GM12878 (cell line): ENCODE results near the gene CEP68. TPM values are rescaled to one million over a fixed set of nuclear protein-coding genes. Genes with fewer than 3 reads are reported as not detected.

Experiments used
- ATAC-seq: fragments of 200-7000 bp; cut with Tn5 transposase; 3 replicates; pipeline ENCODE4 v1.9.1; 2020; ENCODE audit warnings: mild to moderate bottlenecking, moderate library complexity
- BruUV-seq: library from RNA; stranded (reverse); fragments of 400-500 nt; replicated peaks from 2 replicates; lab custom pipeline; 2021; lab: Mats Ljungman, UMichigan
- CTCF ChIA-PET: fragments of 300-600 bp; sonication (Branson Sonifier 250); formaldehyde crosslinking; extraction: SDS; loops from one replicate; lab custom pipeline; 2021; ENCODE audit warnings: inconsistent platforms; lab: Yijun Ruan, JAX
- POLR2A ChIA-PET: fragments of 350-600 bp; formaldehyde crosslinking; extraction: SDS; loops from one replicate; lab custom pipeline; 2021; ENCODE audit warnings: inconsistent platforms; lab: Charles Lee
- RAD21 ChIA-PET: fragments of 300-600 bp; sonication (Branson Sonifier 250); formaldehyde crosslinking; loops from one replicate; lab custom pipeline; 2023; ENCODE audit warnings: antibody characterized with exemption; ENCODE audit not compliant: unreplicated experiment; lab: Charles Lee
- SMC1A ChIA-PET: fragments of 300-600 bp; sonication (Branson Sonifier 250); formaldehyde crosslinking; loops from one replicate; lab custom pipeline; 2023; ENCODE audit not compliant: unreplicated experiment, uncharacterized antibody; lab: Charles Lee
- DNase-seq: peaks from one replicate; pipeline ENCODE4 v3.0.0-alpha.2; 2011; ENCODE audit warnings: low read depth, low spot score
- FAIRE-seq: peaks from 3 replicates; lab custom pipeline; 2011; peaks lifted over from hg19 to GRCh38; lab: Jason Lieb, UNC
- H2AFZ ChIP-seq: 2 replicates; pipeline ENCODE4 v1.6.0; 2011; ENCODE audit warnings: low read depth, low read length, control low read depth; ENCODE audit not compliant: control insufficient read depth
- H3K27ac ChIP-seq: 2 replicates; pipeline ENCODE4 v1.5.1; 2011; ENCODE audit warnings: control low read depth; ENCODE audit not compliant: control insufficient read depth, insufficient read depth
- H3K27me3 ChIP-seq, 2 experiments: replicated peaks in 1 of 2; 2 replicates each; pipeline versions ENCODE4 v1.6.0 to v1.6.1; 2011; ENCODE audit warnings: low read length in 1 of 2; ENCODE audit not compliant: control insufficient read depth in 2 of 2, insufficient read depth in 2 of 2
- H3K36me3 ChIP-seq, 2 experiments: 2 replicates each; pipeline ENCODE4 v1.5.1; 2011; ENCODE audit warnings: low read length in 1 of 2; ENCODE audit not compliant: control insufficient read depth in 2 of 2, insufficient read depth in 2 of 2
- H3K4me1 ChIP-seq: 2 replicates; pipeline ENCODE4 v1.6.1; 2011; ENCODE audit warnings: mild to moderate bottlenecking, low read length, moderate library complexity, mixed read lengths; ENCODE audit not compliant: control insufficient read depth, insufficient read depth
- H3K4me2 ChIP-seq: 2 replicates; pipeline ENCODE4 v1.6.0; 2011; ENCODE audit warnings: control low read depth; ENCODE audit not compliant: control insufficient read depth, insufficient read depth
- H3K4me3 ChIP-seq: fragments of 200-600 bp; sonication (generic); 2 replicates; pipeline ENCODE4 v1.5.1; 2016
- H3K79me2 ChIP-seq: 2 replicates; pipeline ENCODE4 v1.6.0; 2011; ENCODE audit warnings: low read length; ENCODE audit not compliant: control insufficient read depth, insufficient read depth
- H3K9ac ChIP-seq: 2 replicates; pipeline ENCODE4 v1.8.0; 2011; ENCODE audit warnings: low read length, control low read depth, mixed read lengths; ENCODE audit not compliant: control insufficient read depth, insufficient read depth
- H3K9me3 ChIP-seq: replicated peaks from 3 replicates; pipeline ENCODE4 v1.5.1; 2011; ENCODE audit warnings: mild to moderate bottlenecking, low read length; ENCODE audit not compliant: control insufficient read depth, insufficient read depth
- H4K20me1 ChIP-seq: 2 replicates; pipeline ENCODE4 v1.6.0; 2011; ENCODE audit not compliant: control insufficient read depth, insufficient read depth
- IRF4 ChIP-seq: IDR thresholded peaks from 2 replicates; pipeline ENCODE4 v1.6.1; 2011; ENCODE audit warnings: low read depth, low read length
- WGBS: methylation state at CpG from one replicate; pipeline ENCODE4 v1.1.6; 2016; ENCODE audit warnings: low lambda C conversion rate; ENCODE audit not compliant: insufficient replicate concordance, insufficient coverage; ENCODE audit errors: missing lambda C conversion rate; 5-methylcytosine and 5-hydroxymethylcytosine counted together
- in situ Hi-C: fragments of 300-500 bp; cut with MboI; formaldehyde crosslinking; loops from 9 replicates; pipeline ENCODE4 v1.14.3; 2018; ENCODE audit warnings: mixed read lengths
- intact Hi-C: fragments of 100-400 bp; cut with micrococcal nuclease; formaldehyde crosslinking; loops from one replicate; pipeline ENCODE4 v1.14.2; 2022; ENCODE audit not compliant: unreplicated experiment
- polyA plus RNA-seq, 11 experiments: library from polyadenylated mRNA; depleted of rRNA in 4 of 11; unstranded in 6 of 11; stranded (reverse) in 5 of 11; fragments of >200 nt; fragmentation: Nextera tagmentation in 4 of 11; fragmentation: Illumina TruSeq in 1 of 11; extraction: Ambion mirVana in 4 of 11; extraction: Trizol in 1 of 11; gene quantifications; 1 replicate in 1 of 11; 2 replicates in 10 of 11; pipeline versions ENCODE4 v1.2.1 to v1.2.3, GENCODE V29; 2011 to 2016; ENCODE audit warnings: inconsistent platforms in 2 of 11, missing spikeins in 2 of 11, low read depth in 1 of 11
- total RNA-seq, 4 experiments: library from RNA; depleted of rRNA in 3 of 4; stranded (reverse); fragments of >200 nt in 3 of 4; fragmentation: Illumina TruSeq in 1 of 4; extraction: Trizol in 1 of 4; gene quantifications; 2 replicates each; pipeline versions ENCODE4 v1.2.1 to v1.2.3, GENCODE V29; 2013 to 2021
- TF ChIP-seq, protein P1 (sequence below): fragments of 150-350 bp; IDR thresholded peaks from 2 replicates; pipeline ENCODE4 v1.6.1; 2016; ENCODE audit warnings: low read depth, low read length
- TF ChIP-seq, protein P2 (sequence below): fragments of 450-650 bp; IDR thresholded peaks from 2 replicates; pipeline ENCODE4 v1.6.1; 2017; ENCODE audit warnings: mild to moderate bottlenecking, low read depth, inconsistent platforms; ENCODE audit not compliant: poor library complexity, severe bottlenecking

The CEP68 gene
- total and polyA plus RNA-seq, 10 of the 15 experiments (the other 5 are each of a cell fraction or from before 2014, with no cell fraction given): 1.1 to 11.1 (median 7.4) TPM

DNA sequence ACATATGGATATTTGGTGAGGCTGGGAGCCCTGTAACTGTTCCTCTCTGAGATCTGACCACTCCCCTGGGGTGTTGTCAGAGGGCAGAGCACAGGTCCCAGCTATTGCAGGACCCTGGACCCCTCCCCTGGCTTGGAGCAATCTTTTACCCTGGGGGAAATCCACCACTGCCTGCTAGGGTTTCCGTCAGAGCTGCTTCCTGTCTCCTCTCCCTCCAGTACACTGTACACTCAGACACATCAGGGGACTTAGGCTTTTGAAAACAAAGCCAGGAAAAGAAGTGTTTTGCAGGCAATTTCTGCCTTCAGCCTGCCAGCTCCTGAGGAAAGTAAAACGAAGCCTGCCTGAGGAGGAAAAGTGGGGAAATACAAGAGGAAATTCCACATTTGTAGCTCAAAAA lies 13.2 kb upstream of the CEP68 start:
- SMC1A ChIA-PET: interaction anchor here (0.6 to 1.9 kb wide), 10 partner anchors 11 to 716 kb away, joined by 3 to 7 read pairs (median 3); no protein-coding TSS in a partner anchor
- H3K36me3 ChIP-seq: no peaks in the 10 kb centered on the region
- H4K20me1 ChIP-seq: no peaks in the 10 kb centered on the region
- peaks cover 2% of the 10 kb centered on the region; the same call in 1 of the 2 replicates for H3K4me1 ChIP-seq
- BruUV-seq: no TSS peak
- H3K27me3 ChIP-seq: no peaks in the 10 kb centered on the region
- CTCF ChIA-PET: interaction anchor here (0.9 to 3.9 kb wide), 8 partner anchors 21 to 181 kb away, joined by 3 to 28 read pairs (median 4); no protein-coding TSS in a partner anchor
- H3K9ac ChIP-seq: no peak overlapping the region
- H3K79me2 ChIP-seq: no peaks in the 10 kb centered on the region
- TF ChIP-seq, protein P1, sequence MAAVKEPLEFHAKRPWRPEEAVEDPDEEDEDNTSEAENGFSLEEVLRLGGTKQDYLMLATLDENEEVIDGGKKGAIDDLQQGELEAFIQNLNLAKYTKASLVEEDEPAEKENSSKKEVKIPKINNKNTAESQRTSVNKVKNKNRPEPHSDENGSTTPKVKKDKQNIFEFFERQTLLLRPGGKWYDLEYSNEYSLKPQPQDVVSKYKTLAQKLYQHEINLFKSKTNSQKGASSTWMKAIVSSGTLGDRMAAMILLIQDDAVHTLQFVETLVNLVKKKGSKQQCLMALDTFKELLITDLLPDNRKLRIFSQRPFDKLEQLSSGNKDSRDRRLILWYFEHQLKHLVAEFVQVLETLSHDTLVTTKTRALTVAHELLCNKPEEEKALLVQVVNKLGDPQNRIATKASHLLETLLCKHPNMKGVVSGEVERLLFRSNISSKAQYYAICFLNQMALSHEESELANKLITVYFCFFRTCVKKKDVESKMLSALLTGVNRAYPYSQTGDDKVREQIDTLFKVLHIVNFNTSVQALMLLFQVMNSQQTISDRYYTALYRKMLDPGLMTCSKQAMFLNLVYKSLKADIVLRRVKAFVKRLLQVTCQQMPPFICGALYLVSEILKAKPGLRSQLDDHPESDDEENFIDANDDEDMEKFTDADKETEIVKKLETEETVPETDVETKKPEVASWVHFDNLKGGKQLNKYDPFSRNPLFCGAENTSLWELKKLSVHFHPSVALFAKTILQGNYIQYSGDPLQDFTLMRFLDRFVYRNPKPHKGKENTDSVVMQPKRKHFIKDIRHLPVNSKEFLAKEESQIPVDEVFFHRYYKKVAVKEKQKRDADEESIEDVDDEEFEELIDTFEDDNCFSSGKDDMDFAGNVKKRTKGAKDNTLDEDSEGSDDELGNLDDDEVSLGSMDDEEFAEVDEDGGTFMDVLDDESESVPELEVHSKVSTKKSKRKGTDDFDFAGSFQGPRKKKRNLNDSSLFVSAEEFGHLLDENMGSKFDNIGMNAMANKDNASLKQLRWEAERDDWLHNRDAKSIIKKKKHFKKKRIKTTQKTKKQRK: no peak
- no peak for TF ChIP-seq IRF4
- TF ChIP-seq, protein P2, sequence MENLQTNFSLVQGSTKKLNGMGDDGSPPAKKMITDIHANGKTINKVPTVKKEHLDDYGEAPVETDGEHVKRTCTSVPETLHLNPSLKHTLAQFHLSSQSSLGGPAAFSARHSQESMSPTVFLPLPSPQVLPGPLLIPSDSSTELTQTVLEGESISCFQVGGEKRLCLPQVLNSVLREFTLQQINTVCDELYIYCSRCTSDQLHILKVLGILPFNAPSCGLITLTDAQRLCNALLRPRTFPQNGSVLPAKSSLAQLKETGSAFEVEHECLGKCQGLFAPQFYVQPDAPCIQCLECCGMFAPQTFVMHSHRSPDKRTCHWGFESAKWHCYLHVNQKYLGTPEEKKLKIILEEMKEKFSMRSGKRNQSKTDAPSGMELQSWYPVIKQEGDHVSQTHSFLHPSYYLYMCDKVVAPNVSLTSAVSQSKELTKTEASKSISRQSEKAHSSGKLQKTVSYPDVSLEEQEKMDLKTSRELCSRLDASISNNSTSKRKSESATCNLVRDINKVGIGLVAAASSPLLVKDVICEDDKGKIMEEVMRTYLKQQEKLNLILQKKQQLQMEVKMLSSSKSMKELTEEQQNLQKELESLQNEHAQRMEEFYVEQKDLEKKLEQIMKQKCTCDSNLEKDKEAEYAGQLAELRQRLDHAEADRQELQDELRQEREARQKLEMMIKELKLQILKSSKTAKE: no peak
- POLR2A ChIA-PET: interaction anchor here (0.5 to 1.3 kb wide), 3 partner anchors 13 to 530 kb away, joined by 3 to 4 read pairs (median 4); partner anchors contain the start of gene CEP68
- H2AFZ ChIP-seq: no peak overlapping the region
- no peak overlapping the region for H3K4me3 ChIP-seq
- in situ Hi-C loops: no loop called here
- intact Hi-C loops: loop anchor here (5.0 kb wide), 3 partner anchors 291 to 716 kb away; no protein-coding TSS in a partner anchor
- DNase-seq (no peak), ATAC-seq (no peak), FAIRE-seq (no peak)
- RAD21 ChIA-PET: interaction anchor here (0.8 to 2.6 kb wide), 3 partner anchors 10 to 391 kb away, joined by 3 to 15 read pairs (median 3); no protein-coding TSS in a partner anchor
- no peak overlapping the region for H3K4me2 ChIP-seq
- H3K27ac ChIP-seq: no peak overlapping the region
- H3K9me3 ChIP-seq: peaks cover 19% of the 10 kb centered on the region
- WGBS: 76% methylated on average over 2 of the region's 2 CpGs
